ENCODE data around the gene FBXL19.

FBXL19 gene

GRCh38 chr16:30923554-30924075 lies at the start of gene FBXL19:
Gene FBXL19 (plus strand): TSS chr16:30923572. CDS start chr16:30925755, 2,183 bp downstream.
- Histone ChIP-seq H3K9me3 (ENCODE audit: control insufficient read depth, insufficient read depth, low read length) (no peaks in the 10 kb centered on the region), H3K4me3 (ENCODE audit: low read length) (peak within 1 kb of the TSS; percentile 80), H3K27me3 (ENCODE audit: control insufficient read depth, low read length) (no peaks in the 10 kb centered on the region), H3K4me2 (ENCODE audit: low read length) (peak within 1 kb of the TSS; percentile 89), H3K4me1 (ENCODE audit: control insufficient read depth, low read length) (peaks cover 33% of the 10 kb centered on the region), H3F3A (ENCODE audit: control insufficient read depth, insufficient read depth) (peaks cover 4% of the 10 kb centered on the region; the same call in 1 of the 2 replicates), H3K9me2 (replicated peaks; ENCODE audit: control insufficient read depth, low read length) (no peaks in the 10 kb centered on the region), H3K36me3 (ENCODE audit: control insufficient read depth, low read length) (peaks cover 15% of the 10 kb centered on the region), H4K20me1 (ENCODE audit: control insufficient read depth, insufficient read depth, low read depth, low read length) (no peaks in the 10 kb centered on the region), H3K27ac (ENCODE audit: low read depth, low read length) (peak within 1 kb of the TSS; percentile 75), H3K79me2 (ENCODE audit: control insufficient read depth, low read length) (peaks cover 20% of the 10 kb centered on the region)
- TF ChIP-seq CTCF (IDR thresholded peaks at IDR 0.05; ENCODE audit: low read depth, low read length, poor library complexity, severe bottlenecking) (no peak), EZH2phosphoT487 (IDR thresholded peaks at IDR 0.05; ENCODE audit: borderline replicate concordance, low read length) (no peak)

GRCh38 chr16:30874244-30874820 lies 49.0 kb upstream of the FBXL19 start:
- H3K9me3 ChIP-seq (ENCODE audit: control insufficient read depth, insufficient read depth, low read length): no peaks in the 10 kb centered on the region
- H3F3A ChIP-seq (ENCODE audit: control insufficient read depth, insufficient read depth): no peaks in the 10 kb centered on the region
- no peaks in the 10 kb centered on the region for H4K20me1 ChIP-seq (ENCODE audit: control insufficient read depth, insufficient read depth, low read depth, low read length)
- peaks cover 30% of the 10 kb centered on the region for H3K79me2 ChIP-seq (ENCODE audit: control insufficient read depth, low read length)
- no peaks in the 10 kb centered on the region for H3K9me2 ChIP-seq (replicated peaks; ENCODE audit: control insufficient read depth, low read length)
- H3K4me1 ChIP-seq (ENCODE audit: control insufficient read depth, low read length): peaks cover 28% of the 10 kb centered on the region
- H3K27me3 ChIP-seq (ENCODE audit: control insufficient read depth, low read length): no peaks in the 10 kb centered on the region
- TF ChIP-seq EZH2phosphoT487 (IDR thresholded peaks at IDR 0.05; ENCODE audit: borderline replicate concordance, low read length) (no peak), CTCF (IDR thresholded peaks at IDR 0.05; ENCODE audit: low read depth, low read length, poor library complexity, severe bottlenecking) (no peak)
- peak overlapping the region; percentile 93 for H3K4me3 ChIP-seq (ENCODE audit: low read length)
- peak overlapping the region; percentile 82 for H3K4me2 ChIP-seq (ENCODE audit: low read length)
- peaks cover 11% of the 10 kb centered on the region for H3K36me3 ChIP-seq (ENCODE audit: control insufficient read depth, low read length)
- peak overlapping the region; percentile 54 for H3K27ac ChIP-seq (ENCODE audit: low read depth, low read length)

- peaks cover 11% of the 10 kb centered on the region for H3K36me3 ChIP-seq (ENCODE audit: control insufficient read depth, low read length)
- no peaks in the 10 kb centered on the region for H3F3A ChIP-seq (ENCODE audit: control insufficient read depth, insufficient read depth)
- peaks cover 30% of the 10 kb centered on the region for H3K79me2 ChIP-seq (ENCODE audit: control insufficient read depth, low read length)
- H3K27ac ChIP-seq (ENCODE audit: low read depth, low read length): peak overlapping the region; percentile 54
- no peaks in the 10 kb centered on the region for H3K9me2 ChIP-seq (replicated peaks; ENCODE audit: control insufficient read depth, low read length)
- TF ChIP-seq EZH2phosphoT487 (IDR thresholded peaks at IDR 0.05; ENCODE audit: borderline replicate concordance, low read length) (no peak), CTCF (IDR thresholded peaks at IDR 0.05; ENCODE audit: low read depth, low read length, poor library complexity, severe bottlenecking) (peak; percentile 19)
- H3K4me1 ChIP-seq (ENCODE audit: control insufficient read depth, low read length): peaks cover 28% of the 10 kb centered on the region
- H3K4me3 ChIP-seq (ENCODE audit: low read length): peak overlapping the region; percentile 93
- peak overlapping the region; percentile 82 for H3K4me2 ChIP-seq (ENCODE audit: low read length)
- H4K20me1 ChIP-seq (ENCODE audit: control insufficient read depth, insufficient read depth, low read depth, low read length): no peaks in the 10 kb centered on the region
- no peaks in the 10 kb centered on the region for H3K9me3 ChIP-seq (ENCODE audit: control insufficient read depth, insufficient read depth, low read length)
- H3K27me3 ChIP-seq (ENCODE audit: control insufficient read depth, low read length): no peaks in the 10 kb centered on the region
Measured at GRCh38 chr16:30874821-30875717, 48.3 kb upstream of the FBXL19 start.

Measured in DOHH2 (cell line).